Testis (tissue), 3 donors: ENCODE results near the gene COL6A1. TPM values are rescaled to one million over a fixed set of nuclear protein-coding genes. Genes with fewer than 3 reads are reported as not detected.

Source experiments
- DNase-seq: peaks from one replicate; pipeline ENCODE4 v3.0.0-alpha.2; 2019
- H3K27ac ChIP-seq, 2 donors: fragments of 200-600 bp; sonication (generic); one replicate each; pipeline ENCODE4 v1.5.1; 2019
- H3K27me3 ChIP-seq: fragments of 200-600 bp; sonication (generic); one replicate; pipeline ENCODE4 v1.5.1; 2019
- H3K36me3 ChIP-seq: fragments of 200-600 bp; sonication (generic); one replicate; pipeline ENCODE4 v1.5.1; 2017; ENCODE audit warnings: low read depth; ENCODE audit errors: missing control alignments
- H3K4me1 ChIP-seq: fragments of 200-600 bp; sonication (generic); one replicate; pipeline ENCODE4 v1.5.1; 2019
- H3K4me3 ChIP-seq, 2 donors: fragments of 200-600 bp; sonication (generic); one replicate each; pipeline ENCODE4 v1.5.1; 2017 to 2019
- H3K9me3 ChIP-seq: fragments of 200-600 bp; sonication (generic); one replicate; pipeline ENCODE4 v1.5.1; 2017
- POLR2A ChIP-seq: fragments of 450-650 bp; IDR thresholded peaks from one replicate; pipeline ENCODE4 v1.6.1; 2017; ENCODE audit warnings: antibody characterized with exemption, mild to moderate bottlenecking, moderate library complexity
- WGBS, 2 donors: methylation state at CpG; one replicate each; pipeline ENCODE4 v1.1.5; 2018; 5-methylcytosine and 5-hydroxymethylcytosine counted together
- intact Hi-C: fragments of 100-400 bp; cut with DNase I; formaldehyde crosslinking; loops from one replicate; pipeline ENCODE4 v1.15.1; 2023; ENCODE audit warnings: low total_unique reads
- polyA plus RNA-seq: library from polyadenylated mRNA; stranded (reverse); fragments of 350-450 nt; fragmentation: Illumina TruSeq; extraction: RNeasy Lipid Tissue Mini Kit (QIAGEN cat#74804); gene quantifications from one replicate; pipeline ENCODE4 v1.2.3, GENCODE V29; 2014; ENCODE audit warnings: low read depth, low replicate concordance; ENCODE audit not compliant: insufficient read depth
- total RNA-seq, 2 donors: library from RNA; depleted of rRNA; stranded (reverse); fragments of >200 nt; gene quantifications; one replicate each; pipeline ENCODE4 v1.2.3, GENCODE V29; 2016
- TF ChIP-seq, protein P1 (sequence below), 3 experiments: fragments of 450-650 bp in 2 of 3; fragments of 200-600 bp in 1 of 3; sonication (generic) in 1 of 3; IDR thresholded peaks; one replicate each; pipeline ENCODE4 v1.5.1; 2016 to 2019; ENCODE audit warnings: antibody characterized with exemption in 3 of 3, mild to moderate bottlenecking in 2 of 3, moderate library complexity in 1 of 3

Gene COL6A1
- total and polyA plus RNA-seq, 3 donors from 2014 or later, result 166 to 197 (median 178) TPM

GRCh38 chr21:46054451-46054881, 72.9 kb downstream of the COL6A1 start:
- no peaks in the 10 kb centered on the region for H3K27me3 ChIP-seq
- intact Hi-C loops, result no loop called here
- WGBS, 2 donors, result 53 to 74% methylated on average over 12 of the region's 12 CpGs
- H3K36me3 ChIP-seq, result no peaks in the 10 kb centered on the region
- no peak overlapping the region for H3K4me3 ChIP-seq
- peaks cover 30% of the 10 kb centered on the region for H3K4me1 ChIP-seq
- H3K27ac ChIP-seq, result no peak overlapping the region
- DNase-seq, result peak; percentile 20
- TF ChIP-seq, protein P1, sequence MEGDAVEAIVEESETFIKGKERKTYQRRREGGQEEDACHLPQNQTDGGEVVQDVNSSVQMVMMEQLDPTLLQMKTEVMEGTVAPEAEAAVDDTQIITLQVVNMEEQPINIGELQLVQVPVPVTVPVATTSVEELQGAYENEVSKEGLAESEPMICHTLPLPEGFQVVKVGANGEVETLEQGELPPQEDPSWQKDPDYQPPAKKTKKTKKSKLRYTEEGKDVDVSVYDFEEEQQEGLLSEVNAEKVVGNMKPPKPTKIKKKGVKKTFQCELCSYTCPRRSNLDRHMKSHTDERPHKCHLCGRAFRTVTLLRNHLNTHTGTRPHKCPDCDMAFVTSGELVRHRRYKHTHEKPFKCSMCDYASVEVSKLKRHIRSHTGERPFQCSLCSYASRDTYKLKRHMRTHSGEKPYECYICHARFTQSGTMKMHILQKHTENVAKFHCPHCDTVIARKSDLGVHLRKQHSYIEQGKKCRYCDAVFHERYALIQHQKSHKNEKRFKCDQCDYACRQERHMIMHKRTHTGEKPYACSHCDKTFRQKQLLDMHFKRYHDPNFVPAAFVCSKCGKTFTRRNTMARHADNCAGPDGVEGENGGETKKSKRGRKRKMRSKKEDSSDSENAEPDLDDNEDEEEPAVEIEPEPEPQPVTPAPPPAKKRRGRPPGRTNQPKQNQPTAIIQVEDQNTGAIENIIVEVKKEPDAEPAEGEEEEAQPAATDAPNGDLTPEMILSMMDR (IDR thresholded peaks at IDR 0.05), result no peak
- no peak for TF ChIP-seq POLR2A
- no peaks in the 10 kb centered on the region for H3K9me3 ChIP-seq

Other genes with a start within 250 kb of the COL6A1 start
- gene COL6A2, start 116.3 kb downstream of the COL6A1 start, total RNA-seq, result 100 to 1,000 TPM; 192 to 236 TPM
- gene COL6A2, start 116.3 kb downstream of the COL6A1 start, polyA plus RNA-seq, result 362 TPM
- gene FTCD, start 173.8 kb downstream of the COL6A1 start, total RNA-seq, result 10 to 100 TPM; 50.5 to 63.5 TPM
- gene FTCD, start 173.8 kb downstream of the COL6A1 start, polyA plus RNA-seq, result 49.2 TPM
- 10 to 100 TPM; 75.6 to 96.1 TPM for gene SPATC1L, start 202.7 kb downstream of the COL6A1 start, total RNA-seq
- gene SPATC1L, start 202.7 kb downstream of the COL6A1 start, polyA plus RNA-seq, result 55.4 TPM
- 100 to 1,000 TPM; 126 to 152 TPM for gene LSS, start 247.0 kb downstream of the COL6A1 start, total RNA-seq
- 35.6 TPM for gene LSS, start 247.0 kb downstream of the COL6A1 start, polyA plus RNA-seq